ENCODE measurements around the gene SIK3. TPM values are rescaled to one million over a fixed set of nuclear protein-coding genes. Genes with fewer than 3 reads are reported as not detected.

The SIK3 gene
- polyA plus RNA-seq, 1 of the 3 experiments (the other 2 are of a cell fraction) = 5.1 TPM

- Histone ChIP-seq H3K36me3 (replicated peaks in 1 of 2; ENCODE audit: control insufficient read depth in 1 of 2, insufficient read depth in 2 of 2, low read length in 1 of 2) (no peaks in the 10 kb centered on the region), H3K4me3 (ENCODE audit: low read depth in 2 of 2, low read length in 1 of 2) (no peak overlapping the region), H2AFZ (ENCODE audit: low read depth) (no peak overlapping the region), H3K4me1 (ENCODE audit: control insufficient read depth in 1 of 2, insufficient read depth in 2 of 2, low read depth in 1 of 2, low read length in 1 of 2) (peaks cover 2 to 14% of the 10 kb centered on the region in 2 experiments; a peak in 2 of 4 replicates), H3K79me2 (ENCODE audit: insufficient read depth) (peaks cover 5% of the 10 kb centered on the region; the same call in 1 of the 2 replicates), H3K4me2 (no peak overlapping the region), H3K9me3 (no peaks in the 10 kb centered on the region), H4K20me1 (ENCODE audit: insufficient read depth) (no peaks in the 10 kb centered on the region; the same call in 1 of the 2 replicates), H3F3A (replicated peaks; ENCODE audit: insufficient read depth) (no peaks in the 10 kb centered on the region), H3K27ac (ENCODE audit: low read depth in 2 of 2, low read length in 1 of 2) (no peak overlapping the region), H3K9me2 (no peaks in the 10 kb centered on the region), H3K9ac (no peak overlapping the region), H3K27me3 (ENCODE audit: insufficient read depth) (no peaks in the 10 kb centered on the region)
- no peak for TF ChIP-seq MAX (IDR thresholded peaks at IDR 0.05; ENCODE audit: low read depth)
- ChIA-PET CTCF (no interaction called here), POLR2A (no interaction called here)
- 100% methylated on average over 1 of the region's 1 CpG for WGBS (ENCODE audit: low lambda C conversion rate)
- no peak for DNase-seq
Observed at GRCh38 chr11:117020287-117020686, 77.9 kb downstream of the SIK3 start.

GRCh38 chr11:117019871-117020270 is 78.4 kb downstream of the SIK3 start:
- 95% methylated on average over 7 of the region's 7 CpGs for WGBS (ENCODE audit: low lambda C conversion rate)
- Histone ChIP-seq H3K27ac (ENCODE audit: low read depth in 2 of 2, low read length in 1 of 2) (no peak overlapping the region), H3K9me3 (no peaks in the 10 kb centered on the region), H3K9ac (no peak overlapping the region), H4K20me1 (ENCODE audit: insufficient read depth) (no peaks in the 10 kb centered on the region; the same call in 1 of the 2 replicates), H2AFZ (ENCODE audit: low read depth) (no peak overlapping the region), H3K9me2 (no peaks in the 10 kb centered on the region), H3F3A (replicated peaks; ENCODE audit: insufficient read depth) (no peaks in the 10 kb centered on the region), H3K36me3 (replicated peaks in 1 of 2; ENCODE audit: control insufficient read depth in 1 of 2, insufficient read depth in 2 of 2, low read length in 1 of 2) (no peaks in the 10 kb centered on the region), H3K4me3 (ENCODE audit: low read depth in 2 of 2, low read length in 1 of 2) (no peak overlapping the region), H3K4me2 (no peak overlapping the region), H3K4me1 (ENCODE audit: control insufficient read depth in 1 of 2, insufficient read depth in 2 of 2, low read depth in 1 of 2, low read length in 1 of 2) (peaks cover 2 to 14% of the 10 kb centered on the region in 2 experiments; a peak in 2 of 4 replicates), H3K79me2 (ENCODE audit: insufficient read depth) (peaks cover 5% of the 10 kb centered on the region; the same call in 1 of the 2 replicates), H3K27me3 (ENCODE audit: insufficient read depth) (no peaks in the 10 kb centered on the region)
- CTCF ChIA-PET = interaction anchor here (0.7 to 1.1 kb wide), 2 partner anchors 26 to 229 kb away, joined by 3 read pairs; no protein-coding TSS in a partner anchor
- POLR2A ChIA-PET = no interaction called here
- DNase-seq = no peak
- no peak for TF ChIP-seq EP300 (IDR thresholded peaks at IDR 0.05; ENCODE audit: borderline replicate concordance in 1 of 2, low read depth in 1 of 2, low read length in 1 of 2)
- TF ChIP-seq ZBTB33 (IDR thresholded peaks at IDR 0.05; ENCODE audit: borderline replicate concordance, low read depth) = no peak
- no peak for TF ChIP-seq FOXJ3 (CRISPR knock-in tag; IDR thresholded peaks at IDR 0.05)
- TF ChIP-seq SMC3 (IDR thresholded peaks at IDR 0.05; ENCODE audit: low read depth, low read length) = no peak
- TF ChIP-seq YY1 (IDR thresholded peaks at IDR 0.05; ENCODE audit: low read depth) = no peak
- no peak for TF ChIP-seq CHD2 (IDR thresholded peaks at IDR 0.05; ENCODE audit: low read length, partially characterized antibody)
- no peak for TF ChIP-seq RCOR1 (IDR thresholded peaks at IDR 0.05; ENCODE audit: low read length)
- TF ChIP-seq RXRA (IDR thresholded peaks at IDR 0.05; ENCODE audit: borderline replicate concordance, low read depth) = no peak
- no peak for TF ChIP-seq TAF1 (IDR thresholded peaks at IDR 0.05; ENCODE audit: borderline replicate concordance, low read depth, low read length)
- no peak for TF ChIP-seq REST (IDR thresholded peaks at IDR 0.05; ENCODE audit: low read depth, low read length)
- TF ChIP-seq CTCF (IDR thresholded peaks at IDR 0.05) = no peak
- TF ChIP-seq USF1 (IDR thresholded peaks at IDR 0.05; ENCODE audit: borderline replicate concordance, low read depth) = no peak
- no peak for TF ChIP-seq MAX (IDR thresholded peaks at IDR 0.05; ENCODE audit: low read depth)
- no peak for TF ChIP-seq MEF2A (IDR thresholded peaks at IDR 0.05; ENCODE audit: borderline replicate concordance, low read depth)
- TF ChIP-seq GABPA (IDR thresholded peaks at IDR 0.05; ENCODE audit: low read depth) = no peak
- TF ChIP-seq POLR2AphosphoS5 (IDR thresholded peaks at IDR 0.05; ENCODE audit: low read depth, low read length) = no peak
- TF ChIP-seq GATA2 (CRISPR knock-in tag; IDR thresholded peaks at IDR 0.05) = no peak
- no peak for TF ChIP-seq TEAD4 (IDR thresholded peaks at IDR 0.05; ENCODE audit: borderline replicate concordance, insufficient read depth)
- TF ChIP-seq ELF1 (IDR thresholded peaks at IDR 0.05) = no peak
- no peak for TF ChIP-seq TCF12 (IDR thresholded peaks at IDR 0.05)
